Heart left ventricle (tissue), 16 donors: ENCODE results near the gene ZNF473. TPM values are rescaled to one million over a fixed set of nuclear protein-coding genes. Genes with fewer than 3 reads are reported as not detected.

Experiments used
- ATAC-seq, 4 donors: fragments of 200-7000 bp; cut with Tn5 transposase; one replicate each; pipeline ENCODE4 v1.9.1; 2020 to 2022; ENCODE audit warnings: moderate library complexity in 4 of 4, mild to moderate bottlenecking in 3 of 4, moderate number of reproducible peaks in 1 of 4
- DNase-seq, 5 donors: peaks; one replicate each; pipeline ENCODE4 v3.0.0-alpha.2; 2020
- H3K27ac ChIP-seq, 12 donors: fragments of 200-600 bp; sonication (generic) in 4 of 12; one replicate each; pipeline versions ENCODE4 v1.5.0 to v1.8.0; 2016 to 2022; ENCODE audit warnings: mild to moderate bottlenecking in 2 of 12
- H3K27me3 ChIP-seq, 9 donors: fragments of 200-600 bp; sonication (generic) in 2 of 9; one replicate each; pipeline versions ENCODE4 v1.5.1 to v1.8.0; 2016 to 2022; ENCODE audit warnings: mild to moderate bottlenecking in 3 of 9
- H3K36me3 ChIP-seq, 9 donors: fragments of 200-600 bp; sonication (generic) in 2 of 9; one replicate each; pipeline versions ENCODE4 v1.5.0 to v1.8.0; 2018 to 2022; ENCODE audit warnings: mild to moderate bottlenecking in 2 of 9
- H3K4me1 ChIP-seq, 12 donors: fragments of 200-600 bp; sonication (generic) in 4 of 12; one replicate each; pipeline versions ENCODE4 v1.5.0 to v1.8.0; 2016 to 2022; ENCODE audit warnings: mild to moderate bottlenecking in 3 of 12
- H3K4me3 ChIP-seq, 12 donors: fragments of 200-600 bp; sonication (generic) in 4 of 12; one replicate each; pipeline versions ENCODE4 v1.5.0 to v1.8.0; 2017 to 2022; ENCODE audit warnings: mild to moderate bottlenecking in 9 of 12, moderate library complexity in 4 of 12
- H3K9me3 ChIP-seq, 12 donors: fragments of 200-600 bp; sonication (generic) in 4 of 12; one replicate each; pipeline versions ENCODE4 v1.5.0 to v1.8.0; 2016 to 2022; ENCODE audit warnings: mild to moderate bottlenecking in 1 of 12
- CTCF ChIP-seq, 12 donors: fragments of 200-600 bp; sonication (generic) in 4 of 12; IDR thresholded peaks; one replicate each; pipeline versions ENCODE4 v1.5.0 to v1.8.0; 2018 to 2022; ENCODE audit warnings: antibody characterized with exemption in 12 of 12, mild to moderate bottlenecking in 5 of 12
- POLR2A ChIP-seq, 2 donors: fragments of 450-650 bp; IDR thresholded peaks; one replicate each; pipeline ENCODE4 v1.6.1; 2017; ENCODE audit warnings: antibody characterized with exemption in 2 of 2, mild to moderate bottlenecking in 2 of 2, moderate library complexity in 2 of 2
- WGBS, 4 donors: extraction: QIAGEN DNeasy Blood & Tissue Kit in 2 of 4; methylation state at CpG; one replicate each; pipeline versions ENCODE4 v1.1.5 to v1.1.7; 2013 to 2018; 5-methylcytosine and 5-hydroxymethylcytosine counted together
- intact Hi-C, 10 donors: fragments of 100-400 bp; cut with DNase I; formaldehyde crosslinking; loops; one replicate each; pipeline versions ENCODE4 v1.11.1 to v1.14.2; 2022
- polyA plus RNA-seq, 2 donors: library from polyadenylated mRNA; stranded (reverse); fragments of 200-250 nt; gene quantifications; one replicate each; pipeline ENCODE4 v1.2.3, GENCODE V29; 2013
- total RNA-seq, 9 donors: library from RNA; depleted of rRNA in 2 of 9; stranded (reverse); fragments of >200 nt in 2 of 9; fragmentation: NEBNext Ultra II Directional in 3 of 9; extraction: Animal tissue kit (Norgen Biotek cat#: 25700) in 3 of 9; gene quantifications; one replicate each; pipeline versions ENCODE4 v1.1.0 to v1.2.4, GENCODE V29; 2016 to 2023
- donor health status: ischemic (EF 13 %, LVEDD 7.1; RV severe dilation, severe dysfunction).
- donor health status: healthy with polysubstance abuse.
- donor health status: DM: no; HTN: yes; CAD: no.
- donor health status: DM: no; HTN: no; CAD: no.
- donor health status: ischemic (EF 25% LVEDD 6.9; RV normal size, moderate dysfunction).
- donor health status: ischemic (EF 25% LVEDD 5.7; RV mildly dilated, moderate dysfunction).
- donor health status: healthy.
- donor health status: DM: yes; HTN: yes; CAD: no.
- donor health status: ischemic (EF 35%, LVEDD 5.7; RV mildly dilated, moderate dysfunction).
- donor health status: nonischemic (EF 11% LVEDD 7.7; RV severe dilation, severe dysfunction).
- donor health status: DM: yes; HTN: yes; CAD: no.
- donor health status: PGD.
- donor health status: ischemic (EF 29% LVEDD 5.4; RV normal size, mild dysfunction).
- donor health status: nonischemic (EF 23%, LVEDD 6.1; RV moderate dilation, normal function).

Gene ZNF473
- total and polyA plus RNA-seq, 11 donors, result 1.6 to 6.5 (median 3.4) TPM

- ATAC-seq (no peak), DNase-seq (no peak)
- Histone ChIP-seq H3K36me3 (peaks cover 0 to 90% (median 76%) of the 10 kb centered on the region in 9 donors), H3K4me3 (no peak overlapping the region), H3K27me3 (no peaks in the 10 kb centered on the region), H3K4me1 (peaks cover 0 to 7% (median 0%) of the 10 kb centered on the region in 12 donors), H3K27ac (no peak overlapping the region), H3K9me3 (no peaks in the 10 kb centered on the region)
- WGBS, 4 donors, result 79 to 89% (median 83%) methylated on average over 3 of the region's 3 CpGs
- intact Hi-C loops, result loop anchor here in 1 of 10 donors (2.0 to 5.0 kb wide), 2 partner anchors 34 to 49 kb away; no protein-coding TSS in a partner anchor
- TF ChIP-seq POLR2A (IDR thresholded peaks at IDR 0.05) (no peak), CTCF (IDR thresholded peaks at IDR 0.05) (no peak)
Observed at GRCh38 chr19:49985871-49986270, 39.9 kb upstream of the ZNF473 start.

- 91 to 94% (median 93%) methylated on average over 10 of the region's 10 CpGs for WGBS, 4 donors
- Histone ChIP-seq H3K36me3 (peaks cover 0 to 90% (median 78%) of the 10 kb centered on the region in 9 donors), H3K4me1 (peaks cover 0 to 7% (median 0%) of the 10 kb centered on the region in 12 donors), H3K27me3 (no peaks in the 10 kb centered on the region), H3K9me3 (no peaks in the 10 kb centered on the region), H3K27ac (no peak overlapping the region), H3K4me3 (no peak overlapping the region)
- intact Hi-C loops, result loop anchor here in 1 of 10 donors (5.0 kb wide), 1 partner anchor 34 kb away; no protein-coding TSS in a partner anchor
- DNase-seq (no peak), ATAC-seq (no peak)
- TF ChIP-seq CTCF (IDR thresholded peaks at IDR 0.05) (no peak), POLR2A (IDR thresholded peaks at IDR 0.05) (no peak)
Observed at GRCh38 chr19:49986354-49986753, 39.5 kb upstream of the ZNF473 start.

DNA sequence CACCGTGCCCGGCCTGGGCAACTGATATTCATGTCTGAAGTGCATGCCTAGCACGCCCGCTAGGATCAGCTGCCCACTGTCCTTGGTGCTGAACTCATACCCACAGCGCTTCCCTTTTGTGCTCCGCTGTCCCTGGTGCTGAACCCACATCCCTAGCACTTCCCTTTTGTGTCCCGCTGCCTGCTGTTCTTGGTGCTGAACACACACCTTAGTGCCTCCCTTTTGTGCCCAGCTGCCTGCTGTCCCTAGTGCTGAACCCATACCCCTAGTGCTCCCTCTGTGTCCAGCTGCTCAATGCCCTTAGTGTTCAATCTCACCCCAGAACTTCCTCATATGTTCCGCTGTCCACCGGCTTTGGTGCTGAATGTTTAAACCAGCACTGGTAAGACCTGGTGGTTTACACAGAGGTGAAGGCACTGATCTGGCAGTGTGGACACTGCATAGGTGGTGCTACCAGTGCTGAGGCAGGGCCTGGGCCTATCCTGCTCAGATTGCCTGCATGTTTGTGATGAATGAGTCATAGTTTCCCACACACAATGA is 38.6 kb upstream of the ZNF473 start:
- H3K4me3 ChIP-seq, result no peak overlapping the region
- 13 to 28% (median 25%) methylated on average over 9 of the region's 9 CpGs for whole genome bisulfite sequencing, 4 donors
- H3K36me3 ChIP-seq, result peaks cover under 1 to 91% (median 78%) of the 10 kb centered on the region in 9 donors
- ATAC-seq (peak; percentile 62 to 89 (median 88)), DNase-seq (peak; percentile 86 to 92 (median 88))
- H3K9me3 ChIP-seq, result no peaks in the 10 kb centered on the region
- H3K27me3 ChIP-seq, result no peaks in the 10 kb centered on the region
- H3K4me1 ChIP-seq, result peaks cover 0 to 7% (median 0%) of the 10 kb centered on the region in 12 donors
- H3K27ac ChIP-seq, result no peak overlapping the region
- intact Hi-C loops, result loop anchor here in 1 of 10 donors (5.0 kb wide), 1 partner anchor 35 kb away; no protein-coding TSS in a partner anchor
- peak in 2 of 12 donors; percentile 8 to 11 for TF ChIP-seq CTCF (IDR thresholded peaks at IDR 0.05)
- no peak for TF ChIP-seq POLR2A (IDR thresholded peaks at IDR 0.05)

DNA sequence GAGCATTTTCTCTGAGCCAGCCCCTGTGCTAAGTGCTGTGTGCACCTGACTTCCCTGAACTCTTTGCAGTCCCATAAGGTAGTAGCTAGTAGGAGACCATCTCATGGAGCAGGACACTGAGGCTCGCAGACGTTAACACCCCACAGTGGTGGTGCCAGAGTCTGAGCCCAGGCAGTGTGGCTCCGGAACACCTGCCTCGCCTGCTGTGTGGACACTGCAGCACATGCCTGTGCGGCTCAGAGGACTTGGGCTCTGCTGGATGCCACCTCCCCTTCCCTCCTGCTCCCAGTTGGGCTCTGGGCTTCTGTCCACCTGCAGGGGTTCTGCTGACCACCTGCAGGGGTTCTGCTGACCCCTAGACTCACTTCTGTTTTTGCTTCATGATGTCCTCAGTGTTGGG is 37.8 kb upstream of the ZNF473 start:
- H3K27me3 ChIP-seq, result no peaks in the 10 kb centered on the region
- no peak for TF ChIP-seq POLR2A (IDR thresholded peaks at IDR 0.05)
- TF ChIP-seq CTCF (IDR thresholded peaks at IDR 0.05), result no peak
- no peaks in the 10 kb centered on the region for H3K9me3 ChIP-seq
- no peak overlapping the region for H3K4me3 ChIP-seq
- ATAC-seq (no peak), DNase-seq (peak in 1 of 5 donors; percentile 40)
- H3K27ac ChIP-seq, result no peak overlapping the region
- H3K4me1 ChIP-seq, result peaks cover 0 to 7% (median 0%) of the 10 kb centered on the region in 12 donors
- intact Hi-C loops, result loop anchor here in 1 of 10 donors (5.0 kb wide), 1 partner anchor 36 kb away; no protein-coding TSS in a partner anchor
- H3K36me3 ChIP-seq, result peaks cover 2 to 93% (median 83%) of the 10 kb centered on the region in 9 donors
- WGBS, 4 donors, result 97 to 100% (median 98%) methylated on average over 1 to 5 of the region's 5 CpGs
